K562 (cell line): ENCODE results near the gene ZNF513. TPM values are rescaled to one million over a fixed set of nuclear protein-coding genes. Genes with fewer than 3 reads are reported as not detected.
A peak's percentile ranks its signal among the peaks of the same experiment; 100 is the strongest.

Experiments
- ATAC-seq: fragments of 200-7000 bp; cut with Tn5 transposase; 3 replicates; pipeline ENCODE4 v1.9.1; 2020; ENCODE audit warnings: moderate library complexity
- BruUV-seq: library from RNA; stranded (reverse); fragments of 400-500 nt; replicated peaks from 2 replicates; lab custom pipeline; 2021; lab: Mats Ljungman, UMichigan
- CTCF ChIA-PET: fragments of 300-600 bp; formaldehyde crosslinking; extraction: SDS; loops from one replicate; lab custom pipeline; 2021; ENCODE audit warnings: low intra/inter-chr PET ratio; lab: Yijun Ruan, JAX
- POLR2A ChIA-PET: fragments of 300-600, 350-650 bp; sonication (Branson Sonifier 250); formaldehyde crosslinking; extraction: SDS; loops from one replicate; lab custom pipeline; 2021; ENCODE audit warnings: antibody characterized with exemption, inconsistent platforms; lab: Yijun Ruan, JAX
- DNase-seq, 4 experiments: peaks; one replicate each; pipeline versions ENCODE4 v3.0.0 to v3.0.0-alpha.2; 2011 to 2018; ENCODE audit warnings: low spot score in 3 of 4, mixed read lengths in 3 of 4; ENCODE audit errors: extremely low read depth in 1 of 4
- FAIRE-seq: peaks from 2 replicates; lab custom pipeline; 2011; peaks lifted over from hg19 to GRCh38; lab: Jason Lieb, UNC
- H2AFZ ChIP-seq: 2 replicates; pipeline ENCODE4 v1.6.0; 2011; ENCODE audit warnings: low read depth, low read length, control low read depth, inconsistent platforms
- H3K27ac ChIP-seq: fragments of 200-600 bp; 3 replicates; pipeline ENCODE4 v1.8.0; 2011; ENCODE audit warnings: low read depth, mild to moderate bottlenecking, control low read depth, inconsistent platforms, low read length, moderate library complexity, mixed read lengths; ENCODE audit errors: extremely low read depth
- H3K27me3 ChIP-seq, 2 experiments: fragments of 300-600 bp in 1 of 2; 2 replicates in 1 of 2; 3 replicates in 1 of 2; pipeline versions ENCODE4 v1.6.0 to v1.8.0; 2011; ENCODE audit warnings: inconsistent platforms in 2 of 2, low read length in 2 of 2, mild to moderate bottlenecking in 1 of 2, mixed read lengths in 1 of 2, moderate library complexity in 1 of 2; ENCODE audit not compliant: control insufficient read depth in 2 of 2, insufficient read depth in 2 of 2
- H3K36me3 ChIP-seq: fragments of 300-600 bp; 3 replicates; pipeline ENCODE4 v1.8.0; 2011; ENCODE audit warnings: mild to moderate bottlenecking, low read length, inconsistent platforms; ENCODE audit not compliant: control insufficient read depth, insufficient read depth
- H3K4me1 ChIP-seq, 2 experiments: fragments of 200-600 bp in 1 of 2; replicated peaks in 1 of 2; 2 replicates in 1 of 2; 3 replicates in 1 of 2; pipeline versions ENCODE4 v1.5.1 to v1.8.0; 2011; ENCODE audit warnings: inconsistent platforms in 2 of 2, low read length in 2 of 2, mild to moderate bottlenecking in 1 of 2, mixed read lengths in 1 of 2, moderate library complexity in 1 of 2; ENCODE audit not compliant: control insufficient read depth in 2 of 2, insufficient read depth in 2 of 2
- H3K4me2 ChIP-seq: 2 replicates; pipeline ENCODE4 v1.6.1; 2011; ENCODE audit warnings: low read length, control low read depth, inconsistent platforms, mixed read lengths; ENCODE audit not compliant: insufficient read depth
- H3K4me3 ChIP-seq: fragments of 200-600 bp; sonication (generic), shearing (Covaris generic); 2 replicates; pipeline ENCODE4 v1.5.1; 2016; ENCODE audit warnings: control low read depth, inconsistent platforms
- H3K79me2 ChIP-seq: fragments of 200-600 bp; 3 replicates; pipeline ENCODE4 v1.8.0; 2011; ENCODE audit warnings: low read length, inconsistent platforms; ENCODE audit not compliant: control insufficient read depth, insufficient read depth
- H3K9ac ChIP-seq, 2 experiments: 2 replicates each; pipeline versions ENCODE4 v1.6.0 to v1.6.1; 2011; ENCODE audit warnings: low read depth in 2 of 2, low read length in 2 of 2, control low read depth in 1 of 2, inconsistent platforms in 1 of 2, mild to moderate bottlenecking in 1 of 2, mixed read lengths in 1 of 2; ENCODE audit not compliant: insufficient read depth in 1 of 2
- H3K9me1 ChIP-seq: one replicate; pipeline ENCODE4 v1.6.0; 2011; ENCODE audit warnings: inconsistent platforms, mild to moderate bottlenecking, low read length, moderate library complexity; ENCODE audit not compliant: control insufficient read depth, insufficient read depth
- H3K9me3 ChIP-seq: replicated peaks from 2 replicates; pipeline ENCODE4 v1.5.1; 2011; ENCODE audit warnings: low read depth, low read length, inconsistent platforms; ENCODE audit not compliant: control insufficient read depth, insufficient read depth
- H4K20me1 ChIP-seq: replicated peaks from 2 replicates; pipeline ENCODE4 v1.6.1; 2011; ENCODE audit warnings: low read length, inconsistent platforms, mixed read lengths; ENCODE audit not compliant: control insufficient read depth, insufficient read depth
- C11orf30 ChIP-seq: fragments of 450-650 bp; IDR thresholded peaks from 2 replicates; pipeline ENCODE4 v1.6.1; 2016; ENCODE audit warnings: low read depth, mild to moderate bottlenecking
- CCNT2 ChIP-seq: IDR thresholded peaks from 2 replicates; pipeline ENCODE4 v1.6.1; 2011; ENCODE audit warnings: borderline replicate concordance, low read depth, mild to moderate bottlenecking, moderate library complexity, mixed read lengths, low read length; ENCODE audit not compliant: insufficient read length; ENCODE audit errors: extremely low read depth
- MAFG ChIP-seq: fragments of 450-650 bp; conservative IDR thresholded peaks from 2 replicates; pipeline ENCODE4 v1.6.1; 2016; ENCODE audit warnings: missing genetic modification characterization, missing compliant biosample characterization
- POLR3A ChIP-seq: IDR thresholded peaks from 2 replicates; pipeline ENCODE4 v1.6.1; 2011; ENCODE audit warnings: borderline replicate concordance, mild to moderate bottlenecking, moderate library complexity; ENCODE audit not compliant: insufficient read length, insufficient read depth; ENCODE audit errors: extremely low read depth
- RBM14 ChIP-seq: fragments of 200-400 bp; formaldehyde crosslinking; IDR thresholded peaks from 2 replicates; pipeline ENCODE4 v1.6.1; 2018; ENCODE audit warnings: low read depth, mild to moderate bottlenecking, low read length, moderate library complexity, borderline replicate concordance; ENCODE audit not compliant: insufficient read depth
- TGIF2 ChIP-seq: sonication (generic); formaldehyde crosslinking; IDR thresholded peaks from 2 replicates; pipeline ENCODE4 v1.8.1; 2022; ENCODE audit warnings: mild to moderate bottlenecking, missing genetic modification reagents, moderate library complexity
- ZNF121 ChIP-seq: sonication (generic); formaldehyde crosslinking; conservative IDR thresholded peaks from 2 replicates; pipeline ENCODE4 v1.8.0; 2022; ENCODE audit warnings: missing genetic modification reagents
- ZNF165 ChIP-seq: fragments of 250-450 bp; sonication (Bioruptor Pico); IDR thresholded peaks from 2 replicates; pipeline ENCODE4 v1.4.0; 2020; ENCODE audit warnings: borderline replicate concordance
- ZNF316 ChIP-seq: fragments of 450-650 bp; IDR thresholded peaks from 2 replicates; pipeline ENCODE4 v1.6.1; 2016
- ZNF583 ChIP-seq: fragments of 250-450 bp; sonication (Bioruptor Pico); IDR thresholded peaks from 2 replicates; pipeline ENCODE4 v1.4.0; 2020
- WGBS: fragments of 100-300 bp; shearing (Covaris generic); methylation state at CpG from one replicate; pipeline ENCODE4 v1.1.6; 2016; ENCODE audit warnings: low coverage, mixed read lengths; ENCODE audit not compliant: insufficient coverage; ENCODE audit errors: missing lambda C conversion rate; 5-methylcytosine and 5-hydroxymethylcytosine counted together
- in situ Hi-C: fragments of 300-500 bp; cut with MboI; formaldehyde crosslinking; loops from 4 replicates; pipeline ENCODE4 v1.15.0; 2018; ENCODE audit warnings: inconsistent platforms, mixed read lengths
- intact Hi-C: fragments of 100-400 bp; cut with micrococcal nuclease; formaldehyde crosslinking; loops from 2 replicates; pipeline ENCODE4 v1.14.2; 2022
- polyA plus RNA-seq, 8 experiments: library from polyadenylated mRNA; depleted of rRNA in 4 of 8; stranded (reverse) in 5 of 8; unstranded in 3 of 8; fragments of >200 nt; fragmentation: Nextera tagmentation in 2 of 8; fragmentation: Illumina TruSeq in 1 of 8; extraction: Ambion mirVana in 2 of 8; extraction: Trizol in 1 of 8; gene quantifications; 2 replicates each; pipeline versions ENCODE4 v1.2.1 to v1.2.3, GENCODE V29; 2011 to 2014; ENCODE audit warnings: inconsistent platforms in 1 of 8, missing spikeins in 1 of 8
- total RNA-seq, 7 experiments: library from RNA; depleted of rRNA in 6 of 7; stranded (reverse); fragments of >200 nt in 6 of 7; fragmentation: Illumina TruSeq in 2 of 7; extraction: Trizol in 2 of 7; gene quantifications; 2 replicates each; pipeline versions ENCODE4 v1.2.1 to v1.2.3, GENCODE V29; 2011 to 2021; ENCODE audit warnings: low replicate concordance in 1 of 7

Gene ZNF513
- total and polyA plus RNA-seq, 9 of the 15 experiments (the other 6 are each of a cell fraction or from before 2014, with no cell fraction given), result 0.04 to 13.6 (median 4.4) TPM

- intact Hi-C loops, result no loop called here
- no TSS peak for BruUV-seq
- no peak for DNase-seq
- Histone ChIP-seq H3K9me3 (no peaks in the 10 kb centered on the region), H4K20me1 (no peaks in the 10 kb centered on the region), H3K4me3 (no peak overlapping the region), H3K4me1 (peaks cover 8 to 12% of the 10 kb centered on the region in 2 experiments; a peak in 4 of 5 replicates), H3K27ac (no peak overlapping the region), H2AFZ (no peak overlapping the region), H3K27me3 (no peaks in the 10 kb centered on the region), H3K36me3 (peaks cover 18% of the 10 kb centered on the region; the same call in 2 of the 3 replicates), H3K9ac (no peak overlapping the region; a peak in 1 of 4 replicates), H3K4me2 (no peak overlapping the region), H3K79me2 (peaks cover 91% of the 10 kb centered on the region), H3K9me1 (no peaks in the 10 kb centered on the region)
- TF ChIP-seq ZNF583 (CRISPR knock-in tag) (no peak), TGIF2 (CRISPR knock-in tag) (no peak), C11orf30 (peak; percentile 58), ZNF316 (peak; percentile 41; the same call in 1 of the 2 replicates), RBM14 (no peak), ZNF165 (no peak), POLR3A (no peak), CCNT2 (no peak), ZNF121 (CRISPR knock-in tag) (peak; percentile 34; the same call in 1 of the 2 replicates), MAFG (tag) (peak; percentile 19)
- in situ Hi-C loops, result no loop called here
- 69% methylated on average over 7 of the region's 7 CpGs for WGBS
- no peak for FAIRE-seq
- ATAC-seq, result no peak
- ChIA-PET CTCF (no interaction called here), POLR2A (interaction anchor here (0.6 to 1.7 kb wide), 4 partner anchors 13 to 144 kb away, joined by 3 to 9 read pairs (median 4); no protein-coding TSS in a partner anchor)
Observed at GRCh38 chr2:27350106-27350693, 30.3 kb downstream of the ZNF513 start.
